NT2/D1 (cell line): ENCODE results near the gene CAMTA1.

Experiments
- YY1 ChIP-seq: IDR thresholded peaks from 2 replicates; pipeline ENCODE4 v1.6.1; 2011; ENCODE audit not compliant: insufficient read length, insufficient read depth
- ZNF274 ChIP-seq: IDR thresholded peaks from 2 replicates; pipeline ENCODE4 v1.6.1; 2011; ENCODE audit warnings: mild to moderate bottlenecking, low read depth, low read length

DNA sequence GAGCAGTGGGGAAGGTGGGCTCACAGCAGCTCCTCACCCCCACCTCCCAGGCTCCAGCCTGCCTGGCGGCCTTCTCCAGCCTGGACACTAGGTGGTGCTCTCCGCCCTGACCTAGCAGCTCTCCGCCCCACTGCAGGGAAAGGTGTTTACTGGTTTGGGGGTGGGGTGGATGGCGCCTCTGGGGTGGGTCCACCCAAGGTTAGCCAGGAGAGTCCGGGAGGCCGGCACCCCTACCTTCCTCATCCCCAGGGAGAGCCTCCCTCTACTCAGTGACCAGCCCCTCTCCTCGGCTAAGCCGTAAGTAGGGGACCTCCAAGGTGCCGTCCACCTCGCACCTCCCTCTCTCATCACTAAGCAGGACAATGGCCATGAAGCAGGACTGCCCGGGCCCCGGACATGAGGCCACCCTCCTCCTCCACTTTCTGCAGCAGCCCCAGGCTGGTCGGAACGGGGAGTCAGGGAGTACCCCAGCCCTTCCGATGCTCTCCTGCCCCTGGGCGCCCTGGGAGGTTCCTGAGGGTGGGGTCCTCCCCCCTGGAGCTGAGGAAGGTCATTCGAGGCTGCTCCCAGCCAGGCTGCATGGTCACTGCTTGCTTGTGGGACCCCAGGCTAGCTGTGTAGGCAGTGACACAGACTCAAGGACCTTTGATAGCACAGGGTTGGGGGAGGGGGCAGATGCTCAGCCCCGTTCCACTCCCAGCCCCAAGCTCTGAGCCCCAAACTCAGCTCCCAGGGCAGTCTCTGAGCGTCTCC, 884.5 kb downstream of the CAMTA1 start:
- TF ChIP-seq ZNF274 = no peak
- no peak for TF ChIP-seq YY1
